DOHH2 (cell line): Measurements from ENCODE around the gene SBNO2.

Experiments used
- H3F3A ChIP-seq: fragments of 200-600 bp; sonication (generic), shearing (Covaris generic); 2 replicates; pipeline ENCODE4 v1.6.0; 2016; ENCODE audit warnings: antibody characterized with exemption, mild to moderate bottlenecking; ENCODE audit not compliant: control insufficient read depth, insufficient read depth
- H3K27ac ChIP-seq: fragments of 200-600 bp; sonication (generic); 2 replicates; pipeline ENCODE4 v1.5.1; 2014; ENCODE audit warnings: low read depth, mild to moderate bottlenecking, low read length, moderate library complexity
- H3K27me3 ChIP-seq: fragments of 200-600 bp; sonication (generic); 2 replicates; pipeline ENCODE4 v1.6.1; 2014; ENCODE audit warnings: mild to moderate bottlenecking, low read length, mixed read lengths; ENCODE audit not compliant: control insufficient read depth
- H3K36me3 ChIP-seq: fragments of 200-600 bp; sonication (generic); 2 replicates; pipeline ENCODE4 v1.6.1; 2014; ENCODE audit warnings: mild to moderate bottlenecking, low read length, moderate library complexity, mixed read lengths; ENCODE audit not compliant: control insufficient read depth
- H3K4me1 ChIP-seq: fragments of 200-600 bp; sonication (generic); 2 replicates; pipeline ENCODE4 v1.6.1; 2014; ENCODE audit warnings: mild to moderate bottlenecking, low read length, mixed read lengths; ENCODE audit not compliant: control insufficient read depth
- H3K4me2 ChIP-seq: fragments of 200-600 bp; sonication (generic); 2 replicates; pipeline ENCODE4 v1.6.0; 2014; ENCODE audit warnings: mild to moderate bottlenecking, low read length, moderate library complexity
- H3K4me3 ChIP-seq: fragments of 200-600 bp; sonication (generic); 2 replicates; pipeline ENCODE4 v1.5.1; 2014; ENCODE audit warnings: mild to moderate bottlenecking, low read length, mixed read lengths
- H3K79me2 ChIP-seq: fragments of 200-600 bp; sonication (generic); 2 replicates; pipeline ENCODE4 v1.6.1; 2014; ENCODE audit warnings: mild to moderate bottlenecking, low read length, mixed read lengths; ENCODE audit not compliant: control insufficient read depth
- H3K9me2 ChIP-seq: fragments of 200-600 bp; sonication (generic); replicated peaks from 2 replicates; pipeline ENCODE4 v1.6.1; 2014; ENCODE audit warnings: mild to moderate bottlenecking, low read length, mixed read lengths; ENCODE audit not compliant: control insufficient read depth
- H3K9me3 ChIP-seq: fragments of 200-600 bp; sonication (generic); 2 replicates; pipeline ENCODE4 v1.6.1; 2014; ENCODE audit warnings: antibody characterized with exemption, low read length, mixed read lengths; ENCODE audit not compliant: control insufficient read depth, insufficient read depth
- H4K20me1 ChIP-seq: fragments of 200-600 bp; sonication (generic); 2 replicates; pipeline ENCODE4 v1.6.0; 2014; ENCODE audit warnings: low read depth, mild to moderate bottlenecking, antibody characterized with exemption, low read length, moderate library complexity; ENCODE audit not compliant: control insufficient read depth, insufficient read depth
- EZH2phosphoT487 ChIP-seq: fragments of 200-600 bp; sonication (generic); IDR thresholded peaks from 2 replicates; pipeline ENCODE4 v1.6.1; 2017; ENCODE audit warnings: borderline replicate concordance, mild to moderate bottlenecking, antibody characterized with exemption, low read length, moderate library complexity, mixed read lengths
- TF ChIP-seq, protein P1 (sequence below): fragments of 200-600 bp; sonication (generic); IDR thresholded peaks from one replicate; pipeline ENCODE4 v1.5.1; 2014; ENCODE audit warnings: antibody characterized with exemption, mild to moderate bottlenecking, low read depth, low read length; ENCODE audit not compliant: poor library complexity, severe bottlenecking

Gene SBNO2

DNA sequence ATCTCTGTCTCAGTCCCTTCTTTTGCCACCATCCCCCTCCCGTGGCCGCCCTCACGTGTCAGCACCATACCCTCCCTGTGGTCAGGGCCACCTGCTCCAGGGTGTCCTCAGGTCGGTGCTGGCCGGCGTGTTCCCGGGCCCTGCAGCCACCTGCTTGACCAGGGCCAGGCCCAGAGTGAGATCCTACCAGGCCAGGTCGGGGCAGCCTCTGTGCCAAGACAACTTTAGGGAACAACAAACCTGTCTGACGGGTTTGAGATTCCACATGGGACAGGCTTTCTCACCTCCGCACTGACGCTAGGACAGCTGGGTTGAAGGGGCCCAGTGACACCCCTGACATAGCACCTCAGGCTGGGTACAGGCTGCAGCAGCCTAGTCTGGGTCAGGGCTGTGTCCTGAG is 7.5 kb upstream of the SBNO2 start:
- H3K4me1 ChIP-seq = peaks cover 10% of the 10 kb centered on the region

DNA sequence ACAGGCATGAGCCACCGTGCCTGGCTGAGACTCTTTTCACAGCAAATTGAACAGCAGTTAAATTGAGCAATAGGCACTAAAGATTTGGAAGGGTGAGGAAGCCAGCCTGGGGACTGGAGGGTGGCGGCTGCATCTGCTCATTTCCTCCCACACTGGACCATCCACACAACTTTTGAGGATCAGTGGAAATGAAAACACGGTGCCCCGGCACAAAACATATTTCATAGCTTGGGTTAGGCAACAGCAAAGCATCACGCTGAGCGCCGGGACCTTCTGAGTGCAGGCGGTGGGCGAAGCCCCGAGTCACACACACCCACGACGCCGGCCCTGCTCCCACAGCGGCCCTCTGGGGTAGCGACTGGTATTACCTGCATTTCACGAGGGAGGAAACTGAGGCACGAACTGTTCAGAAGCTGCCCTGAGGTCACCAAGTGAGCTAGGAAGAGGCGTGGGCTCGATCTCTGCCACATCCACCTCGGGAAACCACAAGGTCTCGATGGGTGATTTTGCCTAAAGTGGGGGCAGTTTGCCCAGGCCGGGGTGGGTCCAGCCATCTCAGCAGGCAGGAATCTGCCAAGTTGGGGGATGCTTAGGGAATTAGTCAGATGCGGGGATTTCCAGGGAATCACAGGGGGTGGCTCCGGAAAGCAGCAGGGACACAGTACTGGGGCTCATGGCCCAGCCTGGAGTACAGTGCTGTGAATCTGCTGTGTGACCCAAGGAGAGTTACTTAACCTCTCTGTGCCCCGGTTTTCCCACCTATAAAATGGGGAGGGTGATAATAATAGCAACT is 3.5 kb upstream of the SBNO2 start:
- H3K79me2 ChIP-seq = peaks cover 12% of the 10 kb centered on the region
- H4K20me1 ChIP-seq = no peaks in the 10 kb centered on the region
- peaks cover 19% of the 10 kb centered on the region for H3K4me1 ChIP-seq
- no peaks in the 10 kb centered on the region for H3K9me3 ChIP-seq
- no peak overlapping the region for H3K4me3 ChIP-seq
- no peaks in the 10 kb centered on the region for H3K36me3 ChIP-seq
- TF ChIP-seq, protein P1, sequence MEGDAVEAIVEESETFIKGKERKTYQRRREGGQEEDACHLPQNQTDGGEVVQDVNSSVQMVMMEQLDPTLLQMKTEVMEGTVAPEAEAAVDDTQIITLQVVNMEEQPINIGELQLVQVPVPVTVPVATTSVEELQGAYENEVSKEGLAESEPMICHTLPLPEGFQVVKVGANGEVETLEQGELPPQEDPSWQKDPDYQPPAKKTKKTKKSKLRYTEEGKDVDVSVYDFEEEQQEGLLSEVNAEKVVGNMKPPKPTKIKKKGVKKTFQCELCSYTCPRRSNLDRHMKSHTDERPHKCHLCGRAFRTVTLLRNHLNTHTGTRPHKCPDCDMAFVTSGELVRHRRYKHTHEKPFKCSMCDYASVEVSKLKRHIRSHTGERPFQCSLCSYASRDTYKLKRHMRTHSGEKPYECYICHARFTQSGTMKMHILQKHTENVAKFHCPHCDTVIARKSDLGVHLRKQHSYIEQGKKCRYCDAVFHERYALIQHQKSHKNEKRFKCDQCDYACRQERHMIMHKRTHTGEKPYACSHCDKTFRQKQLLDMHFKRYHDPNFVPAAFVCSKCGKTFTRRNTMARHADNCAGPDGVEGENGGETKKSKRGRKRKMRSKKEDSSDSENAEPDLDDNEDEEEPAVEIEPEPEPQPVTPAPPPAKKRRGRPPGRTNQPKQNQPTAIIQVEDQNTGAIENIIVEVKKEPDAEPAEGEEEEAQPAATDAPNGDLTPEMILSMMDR = no peak
- TF ChIP-seq EZH2phosphoT487 = no peak
- no peak overlapping the region for H3K4me2 ChIP-seq
- H3F3A ChIP-seq = no peaks in the 10 kb centered on the region; the same call in 1 of the 2 replicates
- H3K9me2 ChIP-seq = no peaks in the 10 kb centered on the region
- H3K27me3 ChIP-seq = peaks cover 28% of the 10 kb centered on the region
- H3K27ac ChIP-seq = no peak overlapping the region

More for the DNA sequence above, 7.5 kb upstream of the SBNO2 start:
- Histone ChIP-seq H3K27me3 (peaks cover 48% of the 10 kb centered on the region), H3K9me3 (no peaks in the 10 kb centered on the region), H3K4me2 (no peak overlapping the region), H3F3A (no peaks in the 10 kb centered on the region; the same call in 1 of the 2 replicates), H3K4me3 (no peak overlapping the region), H3K9me2 (no peaks in the 10 kb centered on the region), H4K20me1 (no peaks in the 10 kb centered on the region), H3K36me3 (no peaks in the 10 kb centered on the region), H3K27ac (no peak overlapping the region), H3K79me2 (no peaks in the 10 kb centered on the region)
- TF ChIP-seq EZH2phosphoT487 = no peak
- TF ChIP-seq, protein P1 = no peak

DNA sequence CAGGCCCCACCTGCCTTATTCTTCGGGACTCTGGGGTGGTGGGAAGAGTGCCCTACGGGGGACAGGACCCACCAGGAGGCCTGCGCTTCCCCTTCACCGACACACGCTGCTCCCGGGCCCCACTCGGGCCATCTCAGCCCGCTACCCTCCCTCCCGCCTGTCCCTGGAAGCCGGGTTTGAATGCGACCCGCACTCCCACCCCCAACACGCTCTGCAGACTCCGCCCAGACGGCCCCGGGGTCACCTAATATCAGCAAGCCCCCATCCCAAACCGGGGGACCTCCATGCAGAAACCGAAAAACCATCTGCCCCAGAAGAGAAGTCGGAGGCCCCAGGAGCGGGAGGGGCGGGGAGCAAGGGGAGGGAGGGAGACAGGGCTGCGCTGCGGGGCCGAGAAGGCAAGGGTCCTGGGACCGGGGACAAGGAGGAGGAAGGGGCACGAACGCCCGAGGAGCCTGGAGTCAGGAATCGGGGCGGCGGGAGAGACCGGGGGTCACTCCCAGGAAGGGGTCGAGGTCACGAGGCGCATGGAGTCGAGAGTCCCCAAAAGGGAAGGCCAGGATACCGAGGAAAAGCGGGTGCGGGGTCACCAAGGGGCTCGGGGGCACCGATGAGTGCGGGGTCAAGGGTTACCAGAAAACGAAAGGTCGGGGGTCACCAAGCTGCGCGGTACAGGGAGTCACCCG is 766 bp downstream of the SBNO2 start:
- Histone ChIP-seq H3K9me3 (no peaks in the 10 kb centered on the region), H4K20me1 (no peaks in the 10 kb centered on the region), H3K27ac (no peak overlapping the region), H3K4me2 (peak overlapping the region; percentile 88), H3K36me3 (peaks cover 4% of the 10 kb centered on the region; the same call in 1 of the 2 replicates), H3K4me1 (peaks cover 9% of the 10 kb centered on the region), H3K79me2 (peaks cover 54% of the 10 kb centered on the region), H3K9me2 (no peaks in the 10 kb centered on the region), H3F3A (no peaks in the 10 kb centered on the region), H3K4me3 (peak overlapping the region; percentile 76), H3K27me3 (peaks cover 5% of the 10 kb centered on the region; the same call in 1 of the 2 replicates)
- no peak for TF ChIP-seq EZH2phosphoT487
- TF ChIP-seq, protein P1 = no peak
